HG03103 (cell line): Measurements from ENCODE around the gene OMG.
"Not testable (repeated sequence)": the region's sequence is repeated elsewhere in the genome, so short reads cannot be mapped to it uniquely, and the experiment has no call there.

Experiments used
- ATAC-seq: cut with Tn5 transposase; IDR thresholded peaks from one replicate; pipeline ENCODE4 v1.9.1; 2021; ENCODE audit warnings: low read depth; ENCODE audit not compliant: unreplicated experiment

The OMG gene

GRCh38 chr17:31309556-31309955 lies 12.5 kb upstream of the OMG start:
- no peak for ATAC-seq

- ATAC-seq = no peak
Observed at GRCh38 chr17:31308372-31309334, 11.6 kb upstream of the OMG start.

- ATAC-seq = no peak
Observed at GRCh38 chr17:31307640-31308039, 10.6 kb upstream of the OMG start.

- no peak for ATAC-seq
Observed at GRCh38 chr17:31299624-31300023, 2.6 kb upstream of the OMG start.

- no peak for ATAC-seq
Observed at GRCh38 chr17:31296142-31296541, 897 bp downstream of the OMG start.

GRCh38 chr17:31295489-31295871 lies 1.6 kb downstream of the OMG start:
- ATAC-seq = no peak

- no peak for ATAC-seq
Observed at GRCh38 chr17:31294820-31295488, 2.1 kb downstream of the OMG start.

- ATAC-seq = no peak
Observed at GRCh38 chr17:31294231-31294630, 2.8 kb downstream of the OMG start.

GRCh38 chr17:31293581-31293980 lies 3.5 kb downstream of the OMG start:
- ATAC-seq = no peak

GRCh38 chr17:31291820-31292219 lies 5.2 kb downstream of the OMG start:
- ATAC-seq = no peak

GRCh38 chr17:31289790-31290189 lies 7.2 kb downstream of the OMG start:
- no peak for ATAC-seq

- not testable (repeated sequence) for ATAC-seq
Observed at GRCh38 chr17:31287932-31288331, 9.1 kb downstream of the OMG start.

GRCh38 chr17:31286587-31286986 lies 10.5 kb downstream of the OMG start:
- ATAC-seq = no peak

- no peak for ATAC-seq
Observed at GRCh38 chr17:31283841-31284240, 13.2 kb downstream of the OMG start.

GRCh38 chr17:31281061-31281460 lies 16.0 kb downstream of the OMG start:
- no peak for ATAC-seq

- ATAC-seq = no peak
Observed at GRCh38 chr17:31279401-31279800, 17.6 kb downstream of the OMG start.

- ATAC-seq = no peak
Observed at GRCh38 chr17:31275116-31275515, 21.9 kb downstream of the OMG start.

- no peak for ATAC-seq
Observed at GRCh38 chr17:31274252-31274651, 22.8 kb downstream of the OMG start.

- ATAC-seq = no peak
Observed at GRCh38 chr17:31273516-31273915, 23.5 kb downstream of the OMG start.

- ATAC-seq = no peak
Observed at GRCh38 chr17:31272803-31273202, 24.2 kb downstream of the OMG start.

- ATAC-seq = no peak
Observed at GRCh38 chr17:31272236-31272635, 24.8 kb downstream of the OMG start.

GRCh38 chr17:31269578-31269983 lies 27.5 kb downstream of the OMG start:
- no peak for ATAC-seq
